ENCODE results near the gene KIF3B.

Gene KIF3B

DNA sequence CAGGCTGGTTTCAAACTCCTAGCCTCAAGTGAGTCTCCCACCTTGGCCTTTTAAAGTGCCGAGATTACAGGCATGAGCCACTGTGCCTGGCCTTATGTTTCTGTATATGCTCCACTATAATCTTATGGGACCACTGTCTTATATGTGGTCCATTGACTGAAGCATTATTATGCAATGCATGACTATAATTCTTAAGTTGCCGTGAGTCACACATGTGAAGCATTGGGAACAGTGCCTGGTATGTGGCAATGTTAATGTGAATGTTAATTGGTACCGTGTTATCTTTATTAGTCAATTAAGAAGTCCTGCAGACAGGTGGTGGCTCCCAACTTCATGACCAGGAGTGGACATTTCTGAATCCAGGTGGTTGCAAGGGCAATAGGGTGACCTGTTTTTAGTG, 66.0 kb downstream of the KIF3B start:
- no peak overlapping the region for H3K4me3 ChIP-seq (ENCODE audit: low read length)
- no peak for TF ChIP-seq ZNF274 (IDR thresholded peaks at IDR 0.05; ENCODE audit: low read depth, low read length)

DNA sequence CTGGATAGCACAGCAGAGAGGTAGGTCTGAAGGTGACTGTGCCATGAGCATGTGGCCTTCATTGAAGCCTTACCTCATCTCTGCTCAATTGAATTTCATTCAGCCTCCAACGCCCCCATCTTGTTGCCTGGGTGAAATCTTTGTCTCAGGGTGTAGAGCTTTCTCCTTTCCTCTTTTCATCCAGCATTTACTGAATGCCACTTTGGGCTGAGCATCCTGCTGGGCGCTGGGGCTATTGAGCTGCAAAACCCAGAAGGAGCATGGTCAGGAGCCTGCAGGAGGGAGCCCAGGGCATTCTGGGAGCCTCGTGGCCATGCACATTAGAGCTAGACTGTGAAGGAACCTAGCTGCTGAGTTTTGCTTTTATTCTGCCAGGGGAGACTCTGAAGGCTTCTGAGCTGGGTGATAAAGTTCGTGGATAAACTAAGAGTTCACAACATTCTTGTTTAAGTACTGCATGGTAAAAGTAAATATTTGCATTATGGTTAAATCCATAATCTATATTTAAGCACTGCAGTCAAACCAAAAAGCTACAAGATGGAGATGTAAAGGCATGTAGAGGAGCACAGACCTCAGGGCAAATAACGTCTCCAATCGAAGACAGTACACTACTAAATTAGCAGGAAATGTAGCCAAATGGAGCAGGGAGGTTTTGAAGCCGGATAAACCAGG, 67.5 kb downstream of the KIF3B start:
- no peak overlapping the region for H3K4me3 ChIP-seq (ENCODE audit: low read length)
- TF ChIP-seq ZNF274 (IDR thresholded peaks at IDR 0.05; ENCODE audit: low read depth, low read length) = no peak

GRCh38 chr20:32348207-32348606, 70.8 kb downstream of the KIF3B start:
- no peak overlapping the region for H3K4me3 ChIP-seq (ENCODE audit: low read length)
- no peak for TF ChIP-seq ZNF274 (IDR thresholded peaks at IDR 0.05; ENCODE audit: low read depth, low read length)

- TF ChIP-seq ZNF274 (IDR thresholded peaks at IDR 0.05; ENCODE audit: low read depth, low read length) = no peak
- H3K4me3 ChIP-seq (ENCODE audit: low read length) = no peak overlapping the region
These were observed 73.0 kb downstream of the KIF3B start for GRCh38 chr20:32350421-32350820.

DNA sequence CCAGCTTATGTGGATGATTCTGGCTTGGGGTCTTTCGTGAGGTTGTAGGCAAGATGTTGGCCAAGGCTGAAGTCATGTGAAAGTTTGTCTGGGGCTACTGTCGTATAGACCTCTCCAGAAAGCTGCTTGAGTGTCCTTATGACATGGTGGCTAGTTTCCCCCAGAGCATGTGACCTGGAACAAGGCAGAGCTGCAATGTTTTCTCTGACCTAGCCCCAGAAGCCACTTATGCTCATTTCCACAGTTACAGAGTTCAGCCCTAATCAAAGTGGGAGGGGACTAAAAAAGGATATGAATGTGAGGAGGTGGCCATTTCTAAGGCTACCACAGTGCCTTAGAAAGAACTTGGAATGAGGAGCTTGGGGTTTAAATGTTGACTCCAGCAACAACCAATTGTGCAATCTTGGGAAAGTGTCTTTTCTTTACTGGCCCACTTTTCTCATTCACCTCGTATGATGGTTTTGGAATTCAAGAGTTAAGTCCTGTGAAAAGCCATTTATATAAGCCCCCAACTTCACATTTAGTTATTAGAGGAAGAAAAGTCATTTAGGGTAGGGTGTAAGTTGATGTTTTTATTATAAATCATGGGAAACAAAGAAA, 74.8 kb downstream of the KIF3B start:
- no peak for TF ChIP-seq ZNF274 (IDR thresholded peaks at IDR 0.05; ENCODE audit: low read depth, low read length)
- H3K4me3 ChIP-seq (ENCODE audit: low read length) = no peak overlapping the region

DNA sequence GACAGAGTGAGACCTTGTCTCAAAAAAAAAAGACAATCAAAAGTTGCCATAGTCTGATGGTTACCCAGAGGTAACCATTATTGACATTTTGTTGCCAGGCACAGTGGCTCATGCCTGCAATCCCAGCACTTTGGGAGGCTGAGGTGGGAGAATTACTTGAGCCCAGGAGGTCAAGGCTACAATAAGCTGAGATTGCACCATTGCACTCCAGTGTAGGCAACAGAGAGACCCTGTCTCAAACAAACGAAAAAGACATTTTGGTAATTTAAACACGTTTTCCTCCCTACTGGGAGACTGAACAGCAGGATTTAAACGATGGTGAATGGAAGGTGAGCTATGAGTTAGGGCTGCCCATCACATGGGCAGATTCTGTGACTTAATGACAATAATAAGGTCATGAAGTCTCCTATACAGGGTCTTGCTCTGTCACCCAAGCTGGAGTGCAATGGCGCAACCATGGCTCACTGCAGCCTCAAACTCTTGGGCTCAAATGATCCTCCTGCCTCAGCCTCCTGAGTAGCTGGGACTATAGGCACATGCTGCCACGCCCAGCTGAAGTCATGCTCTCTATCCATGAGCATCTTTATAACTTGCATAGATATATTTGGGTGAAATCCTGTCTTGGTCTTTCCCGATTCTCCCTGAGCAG, 76.5 kb downstream of the KIF3B start:
- TF ChIP-seq ZNF274 (IDR thresholded peaks at IDR 0.05; ENCODE audit: low read depth, low read length) = no peak
- H3K4me3 ChIP-seq (ENCODE audit: low read length) = no peak overlapping the region

DNA sequence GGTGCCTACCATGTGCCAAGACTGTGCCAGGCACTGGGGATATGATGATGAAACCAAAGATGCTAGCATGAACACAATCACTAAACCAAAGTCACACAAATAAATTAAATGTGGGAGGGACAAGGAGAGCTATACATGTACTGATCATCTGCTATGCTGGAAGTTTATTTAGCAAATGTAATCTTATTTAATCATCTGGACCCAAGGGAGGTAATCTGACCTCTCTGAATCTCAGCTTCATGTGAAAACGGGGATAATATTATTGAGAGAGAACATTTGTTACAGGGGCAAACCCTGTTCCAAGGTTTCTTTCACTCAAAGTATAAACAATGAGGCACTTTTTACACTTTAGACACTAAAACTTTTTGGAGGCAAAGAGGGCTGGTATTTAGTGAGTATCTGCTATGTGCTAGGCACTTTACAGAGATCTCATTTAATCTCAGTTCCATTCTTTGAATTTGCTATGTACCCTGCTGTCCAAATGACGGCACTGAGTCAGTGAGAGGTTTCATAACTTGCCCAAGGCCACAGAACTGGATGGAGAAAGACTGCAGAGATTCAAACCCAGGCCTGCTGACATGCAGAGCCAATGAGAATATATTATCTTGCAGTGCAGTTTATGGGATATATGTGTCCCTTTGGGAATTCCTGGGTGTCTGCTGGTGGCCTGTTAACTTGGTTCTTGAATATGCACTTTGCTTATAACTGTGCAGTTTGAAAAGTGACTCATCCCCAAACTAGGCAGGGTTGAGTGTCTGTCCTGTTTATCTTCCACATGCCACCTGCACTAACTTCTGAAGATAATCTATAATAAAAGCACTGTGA, 77.4 kb downstream of the KIF3B start:
- no peak for TF ChIP-seq ZNF274 (IDR thresholded peaks at IDR 0.05; ENCODE audit: low read depth, low read length)

GRCh38 chr20:32355417-32355841, 78.0 kb downstream of the KIF3B start:
- H3K4me3 ChIP-seq (ENCODE audit: low read length) = peak overlapping the region; percentile 54; the same call in 1 of the 2 replicates

More for the DNA sequence above, 77.4 kb downstream of the KIF3B start:
- 0 out of 2 replicates have a peak overlapping the region, but pooled peaks have one; percentile 11 for H3K4me3 ChIP-seq (ENCODE audit: low read length)

GRCh38 chr20:32355907-32356621, 78.6 kb downstream of the KIF3B start:
- peak overlapping the region; percentile 54; the same call in 1 of the 2 replicates for H3K4me3 ChIP-seq (ENCODE audit: low read length)

More at GRCh38 chr20:32355417-32355841, 78.0 kb downstream of the KIF3B start:
- no peak for TF ChIP-seq ZNF274 (IDR thresholded peaks at IDR 0.05; ENCODE audit: low read depth, low read length)

- H3K4me3 ChIP-seq (ENCODE audit: low read length) = peak overlapping the region; percentile 62
These were observed 79.3 kb downstream of the KIF3B start for GRCh38 chr20:32356622-32357374.

GRCh38 chr20:32357375-32357868, 80.0 kb downstream of the KIF3B start:
- peak overlapping the region; percentile 62 for H3K4me3 ChIP-seq (ENCODE audit: low read length)
- TF ChIP-seq ZNF274 (IDR thresholded peaks at IDR 0.05; ENCODE audit: low read depth, low read length) = no peak

More at GRCh38 chr20:32356622-32357374, 79.3 kb downstream of the KIF3B start:
- TF ChIP-seq ZNF274 (IDR thresholded peaks at IDR 0.05; ENCODE audit: low read depth, low read length) = no peak

- no peak for TF ChIP-seq ZNF274 (IDR thresholded peaks at IDR 0.05; ENCODE audit: low read depth, low read length)
- H3K4me3 ChIP-seq (ENCODE audit: low read length) = peak within 1 kb of the TSS; percentile 90
These were observed 80.6 kb downstream of the KIF3B start, which contains the start of gene ASXL1 for GRCh38 chr20:32357869-32358631. ASXL1 (plus strand) TSS chr20:32358331; CDS start chr20:32358776, 445 bp downstream.
